ENCODE data around the gene PDGFD.

DNA sequence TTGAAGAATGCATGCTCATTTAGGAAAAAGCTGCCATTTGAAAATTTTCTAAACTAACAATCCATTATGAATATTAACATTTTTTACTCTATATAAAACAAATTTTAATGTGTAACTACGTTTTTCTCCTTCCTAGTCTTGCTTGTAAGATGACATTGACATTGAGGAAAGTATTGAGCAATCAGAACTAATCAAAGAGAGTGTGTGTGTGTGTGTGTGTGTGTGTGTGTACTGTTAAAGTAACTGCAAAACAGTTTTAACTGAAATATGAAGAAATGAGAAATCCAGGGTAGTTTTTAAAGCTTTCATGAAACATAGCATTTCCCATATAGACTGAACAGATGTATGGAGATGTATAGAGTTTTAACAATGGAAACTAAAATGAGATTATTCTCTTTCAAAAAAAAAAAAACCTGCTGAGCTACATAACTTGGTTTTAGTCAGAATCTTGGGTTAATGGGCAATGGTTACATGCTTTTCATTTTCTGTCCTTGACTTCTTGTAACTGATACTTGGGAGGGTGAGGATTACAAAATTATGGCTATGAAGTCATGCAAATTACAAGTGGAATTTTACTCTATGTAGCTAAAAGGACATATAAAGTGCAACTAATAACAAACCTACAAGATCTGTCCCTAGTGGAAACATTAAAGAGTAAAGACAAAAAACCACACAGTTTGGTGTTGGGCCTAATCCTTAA is 2.0 kb downstream of the PDGFD start:
- TF ChIP-seq, protein P1, sequence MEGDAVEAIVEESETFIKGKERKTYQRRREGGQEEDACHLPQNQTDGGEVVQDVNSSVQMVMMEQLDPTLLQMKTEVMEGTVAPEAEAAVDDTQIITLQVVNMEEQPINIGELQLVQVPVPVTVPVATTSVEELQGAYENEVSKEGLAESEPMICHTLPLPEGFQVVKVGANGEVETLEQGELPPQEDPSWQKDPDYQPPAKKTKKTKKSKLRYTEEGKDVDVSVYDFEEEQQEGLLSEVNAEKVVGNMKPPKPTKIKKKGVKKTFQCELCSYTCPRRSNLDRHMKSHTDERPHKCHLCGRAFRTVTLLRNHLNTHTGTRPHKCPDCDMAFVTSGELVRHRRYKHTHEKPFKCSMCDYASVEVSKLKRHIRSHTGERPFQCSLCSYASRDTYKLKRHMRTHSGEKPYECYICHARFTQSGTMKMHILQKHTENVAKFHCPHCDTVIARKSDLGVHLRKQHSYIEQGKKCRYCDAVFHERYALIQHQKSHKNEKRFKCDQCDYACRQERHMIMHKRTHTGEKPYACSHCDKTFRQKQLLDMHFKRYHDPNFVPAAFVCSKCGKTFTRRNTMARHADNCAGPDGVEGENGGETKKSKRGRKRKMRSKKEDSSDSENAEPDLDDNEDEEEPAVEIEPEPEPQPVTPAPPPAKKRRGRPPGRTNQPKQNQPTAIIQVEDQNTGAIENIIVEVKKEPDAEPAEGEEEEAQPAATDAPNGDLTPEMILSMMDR (conservative IDR thresholded peaks at IDR 0.05 in 1 of 2, IDR thresholded peaks at IDR 0.05 in 1 of 2; ENCODE audit: extremely low read depth in 1 of 2, insufficient read depth in 1 of 2, low read depth in 1 of 2, low read length in 2 of 2) = no peak
- TF ChIP-seq EZH2 (IDR thresholded peaks at IDR 0.05; ENCODE audit: borderline replicate concordance, low read length) = no peak
